ENCODE measurements around the gene XRN2.

GRCh38 chr20:21257192-21257591 is 45.9 kb upstream of the XRN2 start:
- TF ChIP-seq GATA2 (IDR thresholded peaks at IDR 0.05; ENCODE audit: low read depth, low read length) (no peak), GATA3 (IDR thresholded peaks at IDR 0.05; ENCODE audit: low read depth, low read length) (no peak)
